Esophagus mucosa (tissue), 1 donor: ENCODE data around the gene FANCI. TPM values are rescaled to one million over a fixed set of nuclear protein-coding genes. Genes with fewer than 3 reads are reported as not detected.

Experiments
- ATAC-seq: fragments of 200-7000 bp; cut with Tn5 transposase; one replicate; pipeline ENCODE4 v1.9.1; 2020
- total RNA-seq: library from RNA; stranded (reverse); gene quantifications from one replicate; pipeline ENCODE4 v1.2.4, GENCODE V29; 2023
- donor health status: DM: yes; HTN: yes; CAD: no.

The FANCI gene
- total RNA-seq, 1 donor from 2014 or later, result 24.4 TPM

- ATAC-seq, result no peak
Observed at GRCh38 chr15:89333959-89334509, 90.3 kb downstream of the FANCI start.

- peak; percentile 98 for ATAC-seq
Observed at GRCh38 chr15:89334510-89335297, 90.9 kb downstream of the FANCI start, which contains the start of gene POLG. TSS of gene POLG (minus strand) at chr15:89334824. CDS start at chr15:89333754, 1,070 bp downstream.

- no peak for ATAC-seq
Observed at GRCh38 chr15:89335298-89336041, 91.7 kb downstream of the FANCI start.

- ATAC-seq, result no peak
Observed at GRCh38 chr15:89338036-89338435, 94.3 kb downstream of the FANCI start.

GRCh38 chr15:89340573-89340972 lies 96.8 kb downstream of the FANCI start:
- no peak for ATAC-seq

- no peak for ATAC-seq
Observed at GRCh38 chr15:89341316-89342005, 97.7 kb downstream of the FANCI start.

GRCh38 chr15:89342840-89343239 lies 99.1 kb downstream of the FANCI start:
- no peak for ATAC-seq

GRCh38 chr15:89345248-89345647 lies 101.5 kb downstream of the FANCI start:
- no peak for ATAC-seq

- ATAC-seq, result no peak
Observed at GRCh38 chr15:89346516-89347231, 102.9 kb downstream of the FANCI start.

GRCh38 chr15:89349206-89349558 lies 105.4 kb downstream of the FANCI start:
- peak; percentile 55 for ATAC-seq

- ATAC-seq, result no peak
Observed at GRCh38 chr15:89352476-89352875, 108.7 kb downstream of the FANCI start.

- no peak for ATAC-seq
Observed at GRCh38 chr15:89353991-89354390, 110.2 kb downstream of the FANCI start.

- ATAC-seq, result no peak
Observed at GRCh38 chr15:89356634-89357298, 113.0 kb downstream of the FANCI start.

- peak; percentile 1 for ATAC-seq
Observed at GRCh38 chr15:89358435-89358754, 114.6 kb downstream of the FANCI start.

GRCh38 chr15:89358755-89359439 lies 115.1 kb downstream of the FANCI start:
- peak; percentile 85 for ATAC-seq

- ATAC-seq, result no peak
Observed at GRCh38 chr15:89359471-89360293, 115.9 kb downstream of the FANCI start.

GRCh38 chr15:89360294-89360971 lies 116.7 kb downstream of the FANCI start:
- no peak for ATAC-seq

GRCh38 chr15:89361451-89362202 lies 117.8 kb downstream of the FANCI start:
- ATAC-seq, result peak; percentile 36
